ENCODE measurements around the gene NSMF.

DNA sequence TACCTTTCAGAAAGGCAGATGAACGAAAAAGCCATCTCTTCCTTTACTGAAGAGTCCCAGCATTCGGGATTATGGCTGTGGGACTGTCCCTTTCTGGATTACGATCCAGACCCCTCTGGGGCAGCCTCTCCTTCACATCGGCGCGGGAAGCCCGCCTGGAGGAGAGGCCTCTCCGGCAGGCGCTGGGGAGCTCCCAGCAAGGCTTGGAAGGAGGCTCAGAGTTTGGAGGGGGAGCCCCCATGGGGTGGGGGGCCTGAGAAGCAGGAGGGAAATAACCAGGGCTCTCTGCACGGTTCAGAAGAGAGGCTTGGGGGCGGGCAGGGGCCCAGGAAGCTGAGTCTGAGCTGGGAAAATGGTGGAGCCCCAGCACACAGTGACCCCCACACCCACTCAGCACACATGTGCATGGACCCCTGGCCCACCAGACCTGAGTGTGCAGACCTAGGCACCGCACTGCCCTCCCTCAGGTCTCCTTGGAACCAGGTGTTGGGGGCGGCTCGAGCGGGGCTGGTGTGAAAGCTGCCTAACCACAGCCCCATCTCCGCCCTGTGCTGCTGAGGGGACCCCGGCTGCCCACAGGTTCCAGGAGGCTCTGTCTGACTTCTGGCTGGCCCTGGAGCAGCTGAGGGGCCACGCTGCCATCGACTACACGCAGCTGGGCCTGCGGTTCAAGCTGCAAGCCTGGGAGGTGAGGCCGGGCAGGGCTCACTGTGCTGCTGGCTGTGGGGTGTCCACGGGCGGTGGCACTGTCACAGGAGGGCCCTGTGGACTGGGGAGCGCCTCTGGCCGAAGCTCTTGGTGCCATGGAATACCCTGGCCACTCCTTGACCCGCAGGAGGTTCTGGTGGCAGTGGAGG, 31.5 kb downstream of the NSMF start:
- TF ChIP-seq EZH2 (IDR thresholded peaks at IDR 0.05): no peak
- TF ChIP-seq POLR2AphosphoS5 (IDR thresholded peaks at IDR 0.05; ENCODE audit: borderline replicate concordance, low read depth, low read length): no peak
- no peak for TF ChIP-seq FOXP2 (optimal IDR thresholded peaks at IDR 0.05; ENCODE audit: control extremely low read depth, extremely low read length, insufficient read depth)

Measured in SK-N-MC (cell line).